ENCODE measurements around the gene SNRPN. TPM values are rescaled to one million over a fixed set of nuclear protein-coding genes. Genes with fewer than 3 reads are reported as not detected.
"Not testable (repeated sequence)": the region's sequence is repeated elsewhere in the genome, so short reads cannot be mapped to it uniquely, and the experiment has no call there.

The SNRPN gene
- total RNA-seq, 1 experiment from 2014 or later, result 83.0 TPM

- intact Hi-C loops (cut with micrococcal nuclease; ENCODE audit: unreplicated experiment), result no loop called here
- DNase-seq (ENCODE audit: low spot score), result no peak
- BruUV-seq (replicated peaks), result no TSS peak
- Histone ChIP-seq H3K27ac (ENCODE audit: low read depth, low read length, poor library complexity, severe bottlenecking) (no peak overlapping the region), H3K9me3 (ENCODE audit: low read depth, low read length, poor library complexity, severe bottlenecking) (peaks cover 17% of the 10 kb centered on the region), H3K4me1 (ENCODE audit: insufficient read depth, low read length, poor library complexity, severe bottlenecking) (no peaks in the 10 kb centered on the region), H3K4me3 (ENCODE audit: low read depth, low read length, poor library complexity, severe bottlenecking) (no peak overlapping the region), H3K27me3 (replicated peaks; ENCODE audit: insufficient read depth, low read depth, low read length, poor library complexity) (no peaks in the 10 kb centered on the region), H3K36me3 (ENCODE audit: insufficient read depth, low read length, poor library complexity, severe bottlenecking) (no peaks in the 10 kb centered on the region)
- POLR2A ChIA-PET (ENCODE audit: low non-redundant PET), result no interaction called here
- TF ChIP-seq CTCF (conservative IDR thresholded peaks at IDR 0.05; ENCODE audit: low read depth, low read length) (no peak), EZH2 (IDR thresholded peaks at IDR 0.05; ENCODE audit: borderline replicate concordance, low read depth, low read length, poor library complexity, severe bottlenecking) (no peak)
- CTCF ChIA-PET, result no interaction called here
These were observed 35.3 kb upstream of the SNRPN start for GRCh38 chr15:24919446-24919845.

GRCh38 chr15:24922781-24923180 lies 32.0 kb upstream of the SNRPN start:
- H3K27ac ChIP-seq (ENCODE audit: low read depth, low read length, poor library complexity, severe bottlenecking); H3K36me3 ChIP-seq (ENCODE audit: insufficient read depth, low read length, poor library complexity, severe bottlenecking); intact Hi-C loops (cut with micrococcal nuclease; ENCODE audit: unreplicated experiment); BruUV-seq (replicated peaks); H3K27me3 ChIP-seq (replicated peaks; ENCODE audit: insufficient read depth, low read depth, low read length, poor library complexity); POLR2A ChIA-PET (ENCODE audit: low non-redundant PET); H3K4me3 ChIP-seq (ENCODE audit: low read depth, low read length, poor library complexity, severe bottlenecking); H3K4me1 ChIP-seq (ENCODE audit: insufficient read depth, low read length, poor library complexity, severe bottlenecking); DNase-seq (ENCODE audit: low spot score); CTCF ChIA-PET: not testable (repeated sequence)
- H3K9me3 ChIP-seq (ENCODE audit: low read depth, low read length, poor library complexity, severe bottlenecking), result peaks cover 22% of the 10 kb centered on the region

- peaks cover 25% of the 10 kb centered on the region for H3K9me3 ChIP-seq (ENCODE audit: low read depth, low read length, poor library complexity, severe bottlenecking)
- POLR2A ChIA-PET (ENCODE audit: low non-redundant PET), result no interaction called here
- CTCF ChIA-PET, result no interaction called here
These were observed 30.6 kb upstream of the SNRPN start for GRCh38 chr15:24924153-24924552.

More at GRCh38 chr15:24924153-24924552, 30.6 kb upstream of the SNRPN start:
- intact Hi-C loops (cut with micrococcal nuclease; ENCODE audit: unreplicated experiment), result no loop called here
- no TSS peak for BruUV-seq (replicated peaks)
- Histone ChIP-seq H3K4me3 (ENCODE audit: low read depth, low read length, poor library complexity, severe bottlenecking) (no peak overlapping the region), H3K27ac (ENCODE audit: low read depth, low read length, poor library complexity, severe bottlenecking) (no peak overlapping the region), H3K27me3 (replicated peaks; ENCODE audit: insufficient read depth, low read depth, low read length, poor library complexity) (no peaks in the 10 kb centered on the region), H3K36me3 (ENCODE audit: insufficient read depth, low read length, poor library complexity, severe bottlenecking) (no peaks in the 10 kb centered on the region), H3K4me1 (ENCODE audit: insufficient read depth, low read length, poor library complexity, severe bottlenecking) (no peaks in the 10 kb centered on the region)
- DNase-seq (ENCODE audit: low spot score), result no peak
- no peak for TF ChIP-seq EZH2 (IDR thresholded peaks at IDR 0.05; ENCODE audit: borderline replicate concordance, low read depth, low read length, poor library complexity, severe bottlenecking)
- TF ChIP-seq CTCF (conservative IDR thresholded peaks at IDR 0.05; ENCODE audit: low read depth, low read length), result no peak

All from A673 (cell line).